K562 (cell line): Measurements from ENCODE around the gene AFDN. TPM values are rescaled to one million over a fixed set of nuclear protein-coding genes. Genes with fewer than 3 reads are reported as not detected.

Experiments
- BACH1 ChIP-seq: fragments of 200-800 bp; sonication (Bioruptor generic); IDR thresholded peaks from 2 replicates; pipeline ENCODE4 v1.6.1; 2016; ENCODE audit warnings: missing genetic modification characterization, missing compliant biosample characterization
- C11orf30 ChIP-seq: fragments of 450-650 bp; IDR thresholded peaks from 2 replicates; pipeline ENCODE4 v1.6.1; 2016; ENCODE audit warnings: low read depth, mild to moderate bottlenecking
- CBFA2T3 ChIP-seq: fragments of 450-650 bp; IDR thresholded peaks from 2 replicates; pipeline ENCODE4 v1.6.1; 2017
- DDX20 ChIP-seq: fragments of 450-650 bp; IDR thresholded peaks from 2 replicates; pipeline ENCODE4 v1.6.1; 2016; ENCODE audit warnings: missing genetic modification characterization, low read depth, mild to moderate bottlenecking, missing compliant biosample characterization, moderate library complexity
- DIDO1 ChIP-seq: fragments of 450-650 bp; IDR thresholded peaks from 2 replicates; pipeline ENCODE4 v1.6.1; 2016; ENCODE audit warnings: low read depth, missing biosample characterization, missing genetic modification characterization
- ELF2 ChIP-seq: fragments of 250-450 bp; sonication (Bioruptor Pico); IDR thresholded peaks from 2 replicates; pipeline ENCODE4 v1.5.0; 2021; ENCODE audit warnings: mild to moderate bottlenecking
- ETV5 ChIP-seq: sonication (generic); formaldehyde crosslinking; IDR thresholded peaks from 2 replicates; pipeline ENCODE4 v1.4.0; 2020; ENCODE audit warnings: low read depth, mild to moderate bottlenecking, missing genetic modification reagents
- HDAC6 ChIP-seq: IDR thresholded peaks from 2 replicates; pipeline ENCODE4 v1.6.1; 2012; ENCODE audit warnings: low read depth, mild to moderate bottlenecking, control low read depth, inconsistent platforms, low read length, moderate library complexity
- IFI16 ChIP-seq: fragments of 250-450 bp; sonication (Bioruptor Pico); IDR thresholded peaks from 2 replicates; pipeline ENCODE4 v2.1.2; 2022; ENCODE audit warnings: mild to moderate bottlenecking, inconsistent platforms
- LCOR ChIP-seq: sonication (generic); formaldehyde crosslinking; IDR thresholded peaks from 2 replicates; pipeline ENCODE4 v1.8.0; 2022; ENCODE audit warnings: mild to moderate bottlenecking, missing genetic modification reagents
- MCM7 ChIP-seq, 2 experiments: fragments of 450-650 bp; IDR thresholded peaks; 2 replicates each; pipeline ENCODE4 v1.6.1; 2016 to 2018
- MEF2D ChIP-seq: conservative IDR thresholded peaks from 2 replicates; pipeline ENCODE4 v1.6.1; 2016; ENCODE audit warnings: low read depth, missing genetic modification characterization, missing compliant biosample characterization
- MEIS2 ChIP-seq: fragments of 450-650 bp; IDR thresholded peaks from 2 replicates; pipeline ENCODE4 v1.6.1; 2014; ENCODE audit warnings: mild to moderate bottlenecking; ENCODE audit not compliant: partially characterized antibody
- NCOA2 ChIP-seq, 2 experiments: fragments of 450-650 bp; IDR thresholded peaks; 2 replicates each; pipeline ENCODE4 v1.6.1; 2018; ENCODE audit warnings: mild to moderate bottlenecking in 2 of 2, moderate library complexity in 1 of 2; ENCODE audit not compliant: partially characterized antibody in 2 of 2
- NR2C1 ChIP-seq, 2 experiments: fragments of 450-650 bp; IDR thresholded peaks; 2 replicates each; pipeline ENCODE4 v1.6.1; 2017; ENCODE audit warnings: mild to moderate bottlenecking in 2 of 2, antibody characterized with exemption in 1 of 2, inconsistent platforms in 1 of 2, missing compliant biosample characterization in 1 of 2, missing genetic modification characterization in 1 of 2
- NR2C2 ChIP-seq, 2 experiments: fragments of 200-800 bp in 1 of 2; sonication (Bioruptor generic) in 1 of 2; sonication (generic) in 1 of 2; formaldehyde crosslinking in 1 of 2; IDR thresholded peaks; 2 replicates each; pipeline versions ENCODE4 v1.6.1 to v1.8.0; 2016 to 2022; ENCODE audit warnings: mild to moderate bottlenecking in 1 of 2, missing compliant biosample characterization in 1 of 2, missing genetic modification characterization in 1 of 2, missing genetic modification reagents in 1 of 2
- NR4A1 ChIP-seq, 2 experiments: fragments of 250-450 bp in 1 of 2; fragments of 450-650 bp in 1 of 2; sonication (Bioruptor Pico) in 1 of 2; IDR thresholded peaks; 2 replicates each; pipeline versions ENCODE4 v1.4.0 to v1.6.1; 2016 to 2020; ENCODE audit warnings: mild to moderate bottlenecking in 2 of 2, missing compliant biosample characterization in 1 of 2, missing genetic modification characterization in 1 of 2, moderate library complexity in 1 of 2
- PML ChIP-seq: IDR thresholded peaks from 2 replicates; pipeline ENCODE4 v1.6.1; 2012; ENCODE audit warnings: low read length, inconsistent platforms
- PRPF4 ChIP-seq: fragments of 200-400 bp; formaldehyde crosslinking; IDR thresholded peaks from one replicate; pipeline ENCODE4 v1.6.1; 2017; ENCODE audit warnings: low read length, low read depth, mild to moderate bottlenecking; ENCODE audit not compliant: insufficient read depth, poor library complexity, severe bottlenecking
- RAD51 ChIP-seq: fragments of 450-650 bp; IDR thresholded peaks from 2 replicates; pipeline ENCODE4 v1.7.1; 2016; ENCODE audit warnings: low read depth, mild to moderate bottlenecking, borderline replicate concordance
- RHOXF2B ChIP-seq: fragments of 250-450 bp; sonication (Bioruptor Pico); conservative IDR thresholded peaks from 2 replicates; pipeline ENCODE4 v1.5.1; 2021
- SMAD1 ChIP-seq: fragments of 150-350 bp; IDR thresholded peaks from 2 replicates; pipeline ENCODE4 v1.6.1; 2014; ENCODE audit warnings: low read length, low read depth; ENCODE audit not compliant: partially characterized antibody
- TAF1 ChIP-seq: IDR thresholded peaks from 2 replicates; pipeline ENCODE4 v1.6.1; 2011; ENCODE audit warnings: mild to moderate bottlenecking, low read length, moderate library complexity; ENCODE audit not compliant: insufficient read depth, control insufficient read depth, severe bottlenecking; ENCODE audit errors: extremely low read depth
- TGIF2 ChIP-seq: sonication (generic); formaldehyde crosslinking; IDR thresholded peaks from 2 replicates; pipeline ENCODE4 v1.8.1; 2022; ENCODE audit warnings: mild to moderate bottlenecking, missing genetic modification reagents, moderate library complexity
- TOE1 ChIP-seq, 2 experiments: fragments of 450-650 bp in 1 of 2; sonication (generic) in 1 of 2; formaldehyde crosslinking in 1 of 2; IDR thresholded peaks; 2 replicates each; pipeline versions ENCODE4 v1.7.1 to v1.8.0; 2016 to 2022; ENCODE audit warnings: borderline replicate concordance in 2 of 2, mild to moderate bottlenecking in 2 of 2, antibody characterized with exemption in 1 of 2, inconsistent platforms in 1 of 2, low read depth in 1 of 2, missing genetic modification reagents in 1 of 2, moderate library complexity in 1 of 2
- TRIM24 ChIP-seq, 2 experiments: fragments of 450-650 bp; IDR thresholded peaks; 2 replicates each; pipeline ENCODE4 v1.6.1; 2016
- polyA plus RNA-seq, 8 experiments: library from polyadenylated mRNA; depleted of rRNA in 4 of 8; stranded (reverse) in 5 of 8; unstranded in 3 of 8; fragments of >200 nt; fragmentation: Nextera tagmentation in 2 of 8; fragmentation: Illumina TruSeq in 1 of 8; extraction: Ambion mirVana in 2 of 8; extraction: Trizol in 1 of 8; gene quantifications; 2 replicates each; pipeline versions ENCODE4 v1.2.1 to v1.2.3, GENCODE V29; 2011 to 2014; ENCODE audit warnings: inconsistent platforms in 1 of 8, missing spikeins in 1 of 8
- total RNA-seq, 7 experiments: library from RNA; depleted of rRNA in 6 of 7; stranded (reverse); fragments of >200 nt in 6 of 7; fragmentation: Illumina TruSeq in 2 of 7; extraction: Trizol in 2 of 7; gene quantifications; 2 replicates each; pipeline versions ENCODE4 v1.2.1 to v1.2.3, GENCODE V29; 2011 to 2021; ENCODE audit warnings: low replicate concordance in 1 of 7
- TF ChIP-seq, protein P1 (sequence below): conservative IDR thresholded peaks from 2 replicates; pipeline ENCODE4 v1.6.1; 2011; ENCODE audit warnings: low read depth, mild to moderate bottlenecking, low read length; ENCODE audit not compliant: control insufficient read depth
- TF ChIP-seq, protein P2 (sequence below): fragments of 450-650 bp; IDR thresholded peaks from 2 replicates; pipeline ENCODE4 v1.6.1; 2014; ENCODE audit warnings: low read depth, mild to moderate bottlenecking, moderate library complexity, borderline replicate concordance

AFDN gene
- total and polyA plus RNA-seq, 9 of the 15 experiments (the other 6 are each of a cell fraction or from before 2014, with no cell fraction given): 7.2 to 129 (median 105) TPM

DNA sequence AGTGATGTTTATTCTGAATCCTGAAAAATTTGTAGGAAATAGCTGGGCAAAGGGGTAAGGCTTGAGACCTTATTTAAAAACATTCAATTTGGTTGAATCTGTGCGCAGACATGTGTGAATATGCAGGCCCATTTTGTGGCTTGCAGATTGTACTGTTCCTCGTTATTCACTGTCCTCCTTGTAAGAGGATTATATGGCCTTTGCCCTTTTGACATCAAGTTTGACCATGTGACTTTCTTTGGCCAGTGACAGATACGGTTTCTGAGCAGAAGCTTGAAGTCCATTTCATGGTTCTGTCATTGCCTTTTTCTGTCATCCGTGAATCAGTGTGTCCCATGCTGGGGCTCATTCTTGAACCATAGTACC, 13.4 kb downstream of the AFDN start (continued):
- TF ChIP-seq C11orf30 (no peak), PRPF4 (no peak), LCOR (CRISPR knock-in tag) (0 out of 2 replicates have a peak, but pooled peaks have one; percentile 10), TAF1 (no peak), TOE1 (IDR thresholded peaks at IDR 0.05; ENCODE audit: borderline replicate concordance) (no peak), TOE1 (CRISPR knock-in tag; IDR thresholded peaks at IDR 0.05; ENCODE audit: borderline replicate concordance, low read depth) (no peak), DDX20 (no peak), IFI16 (no peak), RHOXF2B (no peak), TRIM24 (IDR thresholded peaks at IDR 0.05) (no peak), CBFA2T3 (0 out of 2 replicates have a peak, but pooled peaks have one; percentile 9), NR4A1 (CRISPR knock-in tag; IDR thresholded peaks at IDR 0.05) (no peak), NR4A1 (tag; IDR thresholded peaks at IDR 0.05) (no peak), NR2C2 (CRISPR knock-in tag; IDR thresholded peaks at IDR 0.05) (no peak), NR2C2 (tag; IDR thresholded peaks at IDR 0.05) (peak; percentile 86), ETV5 (no peak), NCOA2 (IDR thresholded peaks at IDR 0.05; ENCODE audit: partially characterized antibody in 2 of 2) (no peak), DIDO1 (tag) (no peak), MEIS2 (peak; percentile 39), RAD51 (peak; percentile 66), BACH1 (no peak), PML (0 out of 2 replicates have a peak, but pooled peaks have one; percentile 9), NR2C1 (IDR thresholded peaks at IDR 0.05) (peak; percentile 85), NR2C1 (tag; IDR thresholded peaks at IDR 0.05) (peak; percentile 88), SMAD1 (no peak), TGIF2 (CRISPR knock-in tag) (no peak), MEF2D (tag) (0 out of 2 replicates have a peak, but pooled peaks have one; percentile 9), ELF2 (no peak), HDAC6 (no peak), MCM7 (IDR thresholded peaks at IDR 0.05) (no peak)
- TF ChIP-seq, protein P1, sequence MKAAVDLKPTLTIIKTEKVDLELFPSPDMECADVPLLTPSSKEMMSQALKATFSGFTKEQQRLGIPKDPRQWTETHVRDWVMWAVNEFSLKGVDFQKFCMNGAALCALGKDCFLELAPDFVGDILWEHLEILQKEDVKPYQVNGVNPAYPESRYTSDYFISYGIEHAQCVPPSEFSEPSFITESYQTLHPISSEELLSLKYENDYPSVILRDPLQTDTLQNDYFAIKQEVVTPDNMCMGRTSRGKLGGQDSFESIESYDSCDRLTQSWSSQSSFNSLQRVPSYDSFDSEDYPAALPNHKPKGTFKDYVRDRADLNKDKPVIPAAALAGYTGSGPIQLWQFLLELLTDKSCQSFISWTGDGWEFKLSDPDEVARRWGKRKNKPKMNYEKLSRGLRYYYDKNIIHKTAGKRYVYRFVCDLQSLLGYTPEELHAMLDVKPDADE: no peak
- TF ChIP-seq, protein P2, sequence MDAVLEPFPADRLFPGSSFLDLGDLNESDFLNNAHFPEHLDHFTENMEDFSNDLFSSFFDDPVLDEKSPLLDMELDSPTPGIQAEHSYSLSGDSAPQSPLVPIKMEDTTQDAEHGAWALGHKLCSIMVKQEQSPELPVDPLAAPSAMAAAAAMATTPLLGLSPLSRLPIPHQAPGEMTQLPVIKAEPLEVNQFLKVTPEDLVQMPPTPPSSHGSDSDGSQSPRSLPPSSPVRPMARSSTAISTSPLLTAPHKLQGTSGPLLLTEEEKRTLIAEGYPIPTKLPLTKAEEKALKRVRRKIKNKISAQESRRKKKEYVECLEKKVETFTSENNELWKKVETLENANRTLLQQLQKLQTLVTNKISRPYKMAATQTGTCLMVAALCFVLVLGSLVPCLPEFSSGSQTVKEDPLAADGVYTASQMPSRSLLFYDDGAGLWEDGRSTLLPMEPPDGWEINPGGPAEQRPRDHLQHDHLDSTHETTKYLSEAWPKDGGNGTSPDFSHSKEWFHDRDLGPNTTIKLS: no peak
